Measurements from ENCODE around the gene SUDS3.

- TF ChIP-seq CTCF (IDR thresholded peaks at IDR 0.05) (no peak), POLR2A (IDR thresholded peaks at IDR 0.05) (no peak), POLR2AphosphoS5 (IDR thresholded peaks at IDR 0.05) (no peak), EP300 (IDR thresholded peaks at IDR 0.05) (no peak)
Observed at GRCh38 chr12:118432812-118433545, 56.6 kb downstream of the SUDS3 start.

Data from sigmoid colon (tissue), 4 donors.